ENCODE results near the gene GPRIN2. TPM values are rescaled to one million over a fixed set of nuclear protein-coding genes. Genes with fewer than 3 reads are reported as not detected.

GPRIN2 gene
- polyA plus RNA-seq, 1 of the 3 experiments (the other 2 are of a cell fraction), result 0.03 TPM

GRCh38 chr10:46517541-46517940 is 38.9 kb downstream of the GPRIN2 start (continued):
- TF ChIP-seq USF1 (IDR thresholded peaks at IDR 0.05; ENCODE audit: borderline replicate concordance, low read depth), result no peak
- no peak for TF ChIP-seq RXRA (IDR thresholded peaks at IDR 0.05; ENCODE audit: borderline replicate concordance, low read depth)

- Histone ChIP-seq H3F3A (replicated peaks; ENCODE audit: insufficient read depth) (peaks cover 3% of the 10 kb centered on the region), H4K20me1 (ENCODE audit: insufficient read depth) (no peaks in the 10 kb centered on the region), H3K27ac (ENCODE audit: low read depth in 2 of 2, low read length in 1 of 2) (peak overlapping the region in 1 of 2 experiments; percentile 47; a peak in 2 of 4 replicates), H3K9me3 (no peaks in the 10 kb centered on the region), H3K27me3 (ENCODE audit: insufficient read depth) (no peaks in the 10 kb centered on the region), H3K4me2 (peak overlapping the region; percentile 12; the same call in 1 of the 2 replicates), H3K79me2 (ENCODE audit: insufficient read depth) (no peaks in the 10 kb centered on the region), H2AFZ (ENCODE audit: low read depth) (peak overlapping the region; percentile 81), H3K9ac (no peak overlapping the region), H3K9me2 (no peaks in the 10 kb centered on the region), H3K36me3 (replicated peaks in 1 of 2; ENCODE audit: control insufficient read depth in 1 of 2, insufficient read depth in 2 of 2, low read length in 1 of 2) (no peaks in the 10 kb centered on the region), H3K4me3 (ENCODE audit: low read depth in 2 of 2, low read length in 1 of 2) (no peak overlapping the region), H3K4me1 (ENCODE audit: control insufficient read depth in 1 of 2, insufficient read depth in 2 of 2, low read depth in 1 of 2, low read length in 1 of 2) (peaks cover 3 to 7% of the 10 kb centered on the region in 2 experiments; a peak in 2 of 4 replicates)
- ChIA-PET CTCF (interaction anchor here (2.2 kb wide), 1 partner anchor 24 kb away, joined by 5 read pairs; no protein-coding TSS in a partner anchor), POLR2A (no interaction called here)
- 51% methylated on average over 11 of the region's 11 CpGs for WGBS (ENCODE audit: low lambda C conversion rate)
- no peak for DNase-seq
- TF ChIP-seq RCOR1 (IDR thresholded peaks at IDR 0.05; ENCODE audit: low read length) (no peak), MXI1 (IDR thresholded peaks at IDR 0.05; ENCODE audit: low read depth, low read length) (no peak), EP300 (IDR thresholded peaks at IDR 0.05; ENCODE audit: borderline replicate concordance in 1 of 2, low read depth in 1 of 2, low read length in 1 of 2) (peak in 1 of 2 experiments; percentile 35; a peak in 1 of 4 replicates), PBX3 (IDR thresholded peaks at IDR 0.05) (peak; percentile 49), POLR2AphosphoS5 (IDR thresholded peaks at IDR 0.05; ENCODE audit: low read depth, low read length) (no peak; the same call in 1 of the 2 replicates), SMC3 (IDR thresholded peaks at IDR 0.05; ENCODE audit: low read depth, low read length) (no peak), USF1 (IDR thresholded peaks at IDR 0.05; ENCODE audit: borderline replicate concordance, low read depth) (no peak), MAX (IDR thresholded peaks at IDR 0.05; ENCODE audit: low read depth) (0 out of 2 replicates have a peak, but pooled peaks have one; percentile 26), YY1 (IDR thresholded peaks at IDR 0.05; ENCODE audit: low read depth) (peak; percentile 86), NRF1 (IDR thresholded peaks at IDR 0.05; ENCODE audit: low read depth, low read length) (no peak), GATA2 (CRISPR knock-in tag; IDR thresholded peaks at IDR 0.05) (no peak), USF2 (IDR thresholded peaks at IDR 0.05; ENCODE audit: borderline replicate concordance, low read depth, low read length) (no peak), ZBTB33 (IDR thresholded peaks at IDR 0.05; ENCODE audit: borderline replicate concordance, low read depth) (no peak), CHD2 (IDR thresholded peaks at IDR 0.05; ENCODE audit: low read length, partially characterized antibody) (no peak), FOXJ3 (CRISPR knock-in tag; IDR thresholded peaks at IDR 0.05) (no peak), EZH2phosphoT487 (IDR thresholded peaks at IDR 0.05; ENCODE audit: borderline replicate concordance, low read depth) (no peak), MEF2A (IDR thresholded peaks at IDR 0.05; ENCODE audit: borderline replicate concordance, low read depth) (no peak), RXRA (IDR thresholded peaks at IDR 0.05; ENCODE audit: borderline replicate concordance, low read depth) (no peak), TCF12 (IDR thresholded peaks at IDR 0.05) (peak; percentile 86; the same call in 1 of the 2 replicates), RAD21 (IDR thresholded peaks at IDR 0.05; ENCODE audit: low read length) (no peak), FOSL2 (IDR thresholded peaks at IDR 0.05; ENCODE audit: borderline replicate concordance, low read depth) (peak; percentile 89), IRF3 (IDR thresholded peaks at IDR 0.05; ENCODE audit: low read depth, low read length) (no peak), GABPA (IDR thresholded peaks at IDR 0.05; ENCODE audit: low read depth) (no peak)
Observed at GRCh38 chr10:46516660-46517416, 39.6 kb downstream of the GPRIN2 start.

Data from SK-N-SH (cell line).